Skeletal muscle cell (primary cell): ENCODE data around the gene RUFY4.
"Not testable (repeated sequence)": the region's sequence is repeated elsewhere in the genome, so short reads cannot be mapped to it uniquely, and the experiment has no call there.

Experiments used
- DNase-seq: peaks from one replicate; pipeline ENCODE4 v3.0.0-alpha.2; 2010; ENCODE audit warnings: low read depth
- H3K4me3 ChIP-seq: 2 replicates; pipeline ENCODE4 v1.5.1; 2011; ENCODE audit warnings: low read depth, mild to moderate bottlenecking, control low read depth, low read length, moderate library complexity

The RUFY4 gene

GRCh38 chr2:218029366-218030360 lies 39.4 kb upstream of the RUFY4 start:
- H3K4me3 ChIP-seq, result no peak overlapping the region
- DNase-seq, result no peak

GRCh38 chr2:218030409-218031195 lies 38.5 kb upstream of the RUFY4 start:
- no peak for DNase-seq
- no peak overlapping the region for H3K4me3 ChIP-seq

GRCh38 chr2:218031261-218031660 lies 37.8 kb upstream of the RUFY4 start:
- no peak for DNase-seq
- no peak overlapping the region for H3K4me3 ChIP-seq

- DNase-seq, result no peak
- H3K4me3 ChIP-seq, result no peak overlapping the region
Measured at GRCh38 chr2:218031771-218032257, 37.2 kb upstream of the RUFY4 start.

- H3K4me3 ChIP-seq, result no peak overlapping the region
- DNase-seq, result no peak
Measured at GRCh38 chr2:218032336-218033171, 36.5 kb upstream of the RUFY4 start.

GRCh38 chr2:218033208-218033589 lies 35.9 kb upstream of the RUFY4 start:
- no peak for DNase-seq
- H3K4me3 ChIP-seq, result no peak overlapping the region

- no peak for DNase-seq
- H3K4me3 ChIP-seq, result no peak overlapping the region
Measured at GRCh38 chr2:218033590-218034496, 35.2 kb upstream of the RUFY4 start.

- H3K4me3 ChIP-seq, result not testable (repeated sequence)
Measured at GRCh38 chr2:218034497-218035213, 34.4 kb upstream of the RUFY4 start.

GRCh38 chr2:218035463-218036100 lies 33.5 kb upstream of the RUFY4 start:
- no peak overlapping the region for H3K4me3 ChIP-seq
- DNase-seq, result no peak

More at GRCh38 chr2:218034497-218035213, 34.4 kb upstream of the RUFY4 start:
- DNase-seq, result not testable (repeated sequence)

GRCh38 chr2:218036371-218036770 lies 32.7 kb upstream of the RUFY4 start:
- H3K4me3 ChIP-seq, result no peak overlapping the region
- no peak for DNase-seq

GRCh38 chr2:218039171-218039570 lies 29.9 kb upstream of the RUFY4 start:
- no peak for DNase-seq
- no peak overlapping the region for H3K4me3 ChIP-seq

GRCh38 chr2:218040883-218041282 lies 28.2 kb upstream of the RUFY4 start:
- DNase-seq, result no peak
- no peak overlapping the region for H3K4me3 ChIP-seq

- no peak overlapping the region for H3K4me3 ChIP-seq
- no peak for DNase-seq
Measured at GRCh38 chr2:218041302-218042168, 27.5 kb upstream of the RUFY4 start.

GRCh38 chr2:218043100-218043499 lies 26.0 kb upstream of the RUFY4 start:
- DNase-seq, result no peak
- no peak overlapping the region for H3K4me3 ChIP-seq

- no peak for DNase-seq
- H3K4me3 ChIP-seq, result no peak overlapping the region
Measured at GRCh38 chr2:218043701-218044109, 25.3 kb upstream of the RUFY4 start.

- not testable (repeated sequence) for H3K4me3 ChIP-seq, DNase-seq
Measured at GRCh38 chr2:218044599-218044998, 24.5 kb upstream of the RUFY4 start.
